ENCODE data around the gene STX1B.

The STX1B gene

GRCh38 chr16:30974348-30974747 lies 36.1 kb downstream of the STX1B start:
- no peak overlapping the region for H3K4me3 ChIP-seq (ENCODE audit: low read depth, low read length)
- no peak overlapping the region for H3K27ac ChIP-seq
- in situ Hi-C loops (cut with HindIII; ENCODE audit: low pct_ligation_motif_present, low sequenced_read_pairs): no loop called here
- peaks cover 83% of the 10 kb centered on the region for H3K36me3 ChIP-seq (replicated peaks)
- no peak for DNase-seq
- no peaks in the 10 kb centered on the region for H3K27me3 ChIP-seq (replicated peaks)
- no peak for TF ChIP-seq CTCF (IDR thresholded peaks at IDR 0.05; ENCODE audit: low read depth, low read length, missing control alignments)

GRCh38 chr16:30972872-30973271 lies 37.6 kb downstream of the STX1B start:
- in situ Hi-C loops (cut with HindIII; ENCODE audit: low pct_ligation_motif_present, low sequenced_read_pairs): no loop called here
- Histone ChIP-seq H3K36me3 (replicated peaks) (peaks cover 84% of the 10 kb centered on the region), H3K27ac (no peak overlapping the region)

DNA sequence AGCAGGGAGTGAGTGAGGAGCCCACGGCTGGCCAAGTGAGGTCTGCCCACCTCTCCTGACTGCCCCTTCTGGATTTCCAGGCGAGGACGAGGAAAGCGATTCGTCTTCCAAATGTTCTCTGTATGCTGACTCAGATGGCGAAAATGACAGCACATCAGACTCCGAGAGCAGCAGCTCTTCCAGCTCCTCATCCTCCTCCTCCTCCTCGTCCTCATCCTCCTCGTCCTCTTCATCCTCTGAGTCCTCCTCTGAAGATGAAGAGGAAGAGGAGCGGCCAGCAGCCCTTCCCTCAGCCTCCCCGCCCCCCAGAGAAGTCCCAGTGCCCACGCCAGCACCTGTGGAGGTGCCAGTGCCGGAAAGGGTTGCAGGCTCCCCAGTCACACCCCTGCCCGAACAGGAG lies 39.1 kb downstream of the STX1B start:
- DNase-seq: no peak
- Histone ChIP-seq H3K27me3 (replicated peaks) (no peaks in the 10 kb centered on the region), H3K36me3 (replicated peaks) (peaks cover 80% of the 10 kb centered on the region), H3K27ac (no peak overlapping the region), H3K4me3 (ENCODE audit: low read depth, low read length) (no peak overlapping the region)
- in situ Hi-C loops (cut with HindIII; ENCODE audit: low pct_ligation_motif_present, low sequenced_read_pairs): no loop called here
- no peak for TF ChIP-seq CTCF (IDR thresholded peaks at IDR 0.05; ENCODE audit: low read depth, low read length, missing control alignments)

More at GRCh38 chr16:30972872-30973271, 37.6 kb downstream of the STX1B start:
- H3K4me3 ChIP-seq (ENCODE audit: low read depth, low read length): no peak overlapping the region
- peak; percentile 53 for TF ChIP-seq CTCF (IDR thresholded peaks at IDR 0.05; ENCODE audit: low read depth, low read length, missing control alignments)
- H3K27me3 ChIP-seq (replicated peaks): no peaks in the 10 kb centered on the region
- DNase-seq: no peak

GRCh38 chr16:30969246-30969842 lies 41.1 kb downstream of the STX1B start:
- H3K36me3 ChIP-seq (replicated peaks): peaks cover 75% of the 10 kb centered on the region
- in situ Hi-C loops (cut with HindIII; ENCODE audit: low pct_ligation_motif_present, low sequenced_read_pairs): no loop called here
- TF ChIP-seq CTCF (IDR thresholded peaks at IDR 0.05; ENCODE audit: low read depth, low read length, missing control alignments): no peak

DNA sequence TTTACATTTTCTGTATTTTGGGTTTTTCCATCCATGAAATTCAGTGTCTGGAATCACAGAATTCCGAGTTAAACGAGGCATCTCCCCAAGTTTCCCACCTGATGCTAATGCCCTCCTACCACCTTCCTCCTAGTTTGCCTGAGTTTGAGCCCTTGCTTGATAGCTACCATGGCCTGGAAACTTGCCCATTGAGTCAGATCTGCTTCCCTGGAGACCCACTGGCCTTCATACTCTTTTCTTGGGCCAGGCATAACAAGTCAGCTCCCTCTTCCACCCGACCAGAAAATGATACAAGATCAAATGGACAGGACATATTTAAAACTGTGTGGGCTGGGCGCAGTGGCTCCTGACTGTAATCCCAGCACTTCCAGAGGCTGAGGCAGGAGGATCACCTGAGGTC lies 42.6 kb downstream of the STX1B start:
- H3K27ac ChIP-seq: no peak overlapping the region
- H3K36me3 ChIP-seq (replicated peaks): peaks cover 73% of the 10 kb centered on the region
- H3K27me3 ChIP-seq (replicated peaks): no peaks in the 10 kb centered on the region
- in situ Hi-C loops (cut with HindIII; ENCODE audit: low pct_ligation_motif_present, low sequenced_read_pairs): no loop called here
- DNase-seq: no peak
- no peak for TF ChIP-seq CTCF (IDR thresholded peaks at IDR 0.05; ENCODE audit: low read depth, low read length, missing control alignments)
- no peak overlapping the region for H3K4me3 ChIP-seq (ENCODE audit: low read depth, low read length)

More at GRCh38 chr16:30969246-30969842, 41.1 kb downstream of the STX1B start:
- H3K27ac ChIP-seq: no peak overlapping the region
- H3K27me3 ChIP-seq (replicated peaks): no peaks in the 10 kb centered on the region
- H3K4me3 ChIP-seq (ENCODE audit: low read depth, low read length): no peak overlapping the region
- DNase-seq: no peak

GRCh38 chr16:30966033-30966619 lies 44.3 kb downstream of the STX1B start:
- DNase-seq: no peak
- in situ Hi-C loops (cut with HindIII; ENCODE audit: low pct_ligation_motif_present, low sequenced_read_pairs): no loop called here
- no peak for TF ChIP-seq CTCF (IDR thresholded peaks at IDR 0.05; ENCODE audit: low read depth, low read length, missing control alignments)
- Histone ChIP-seq H3K27ac (no peak overlapping the region), H3K27me3 (replicated peaks) (no peaks in the 10 kb centered on the region), H3K4me3 (ENCODE audit: low read depth, low read length) (no peak overlapping the region), H3K36me3 (replicated peaks) (peaks cover 67% of the 10 kb centered on the region)

Measured in brain microvascular endothelial cell (primary cell).